NCI-H128 (cell line): ENCODE results near the gene DDO.

Source experiments
- DNase-seq: peaks from one replicate; lab custom pipeline; 2025; ENCODE audit not compliant: unreplicated experiment; lab: John Stamatoyannopoulos, UW

The DDO gene

GRCh38 chr6:110421749-110422443 is 6.5 kb upstream of the DDO start:
- no peak for DNase-seq

GRCh38 chr6:110419028-110419739 is 3.8 kb upstream of the DDO start:
- DNase-seq: no peak

- no peak for DNase-seq
These were observed 3.2 kb upstream of the DDO start for GRCh38 chr6:110418594-110418993.

GRCh38 chr6:110414669-110415068 is 706 bp downstream of the DDO start:
- no peak for DNase-seq

DNA sequence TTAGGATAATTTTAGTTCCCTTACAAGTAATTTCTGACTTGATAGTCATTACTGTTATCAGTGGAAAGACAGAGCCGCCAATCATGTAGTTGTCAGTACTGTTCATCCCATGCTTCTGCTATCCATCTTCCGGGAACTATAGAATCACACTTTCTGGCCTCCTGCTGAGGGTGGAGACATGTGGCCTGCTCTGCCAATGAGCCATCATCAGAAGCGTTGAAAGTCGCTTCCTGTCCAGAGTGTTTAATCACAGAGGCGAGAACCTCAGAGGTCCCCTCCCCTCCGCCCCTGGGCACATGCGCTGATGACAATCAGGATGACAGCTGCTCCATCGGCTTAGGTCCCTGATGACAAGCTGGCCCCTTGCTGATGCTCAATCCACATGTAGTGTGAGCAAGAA is 3.0 kb downstream of the DDO start:
- no peak for DNase-seq

DNA sequence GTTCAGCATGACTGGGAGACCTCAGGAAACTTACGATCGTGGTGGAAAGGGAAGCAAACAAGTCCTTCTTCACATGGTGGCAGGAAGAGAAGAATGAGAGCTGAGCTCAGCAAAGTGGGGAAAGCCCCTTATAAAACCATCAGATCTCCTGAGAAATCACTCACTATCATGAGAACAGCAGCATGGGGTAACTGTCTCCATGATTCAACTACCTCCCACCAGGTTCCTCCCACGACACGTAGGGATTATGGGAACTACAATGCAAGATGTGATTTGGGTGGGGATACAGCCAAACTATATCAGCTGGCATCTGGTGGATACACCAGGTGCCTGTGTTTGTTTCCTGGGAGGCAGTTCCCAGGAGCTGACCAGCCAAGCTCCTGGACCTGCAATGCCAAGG is 4.9 kb downstream of the DDO start:
- no peak for DNase-seq

DNA sequence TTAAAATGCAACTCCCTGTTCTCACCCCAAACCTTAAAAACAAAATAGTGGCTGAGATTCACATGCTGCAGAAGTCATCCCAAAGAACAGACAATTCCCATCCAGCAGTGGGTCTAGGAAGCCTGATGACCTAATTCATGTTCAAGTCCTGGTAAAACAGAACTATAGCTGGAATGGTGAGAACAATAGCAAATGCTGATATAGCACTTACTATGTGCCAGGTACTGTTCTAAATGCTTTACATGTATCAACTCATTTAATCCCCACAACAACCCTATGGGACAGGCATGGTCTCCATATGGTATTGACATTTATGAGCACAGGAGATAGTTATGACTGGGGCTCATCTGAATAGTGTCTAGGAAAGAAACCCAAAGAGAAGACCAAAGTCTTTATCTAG is 5.6 kb downstream of the DDO start:
- no peak for DNase-seq

DNA sequence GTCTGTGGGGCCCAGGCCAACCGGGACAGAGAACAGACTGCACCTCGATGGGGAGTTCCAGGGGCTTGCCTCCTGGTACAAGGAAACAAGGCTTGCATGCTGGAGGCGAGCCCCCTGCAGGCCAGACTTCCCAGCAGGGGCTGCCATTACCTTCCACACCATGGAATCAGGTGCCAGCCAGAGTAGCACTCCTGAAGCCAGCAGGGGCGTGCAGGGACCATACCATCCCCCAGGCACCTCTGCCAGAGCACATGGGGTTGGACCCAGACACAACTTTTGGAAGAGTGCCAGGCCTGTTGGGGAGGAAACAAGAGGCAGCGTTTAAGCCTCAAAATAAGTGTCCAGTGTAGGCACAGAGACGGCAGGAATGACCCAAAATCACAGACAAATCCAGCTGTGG is 6.5 kb downstream of the DDO start:
- no peak for DNase-seq

DNA sequence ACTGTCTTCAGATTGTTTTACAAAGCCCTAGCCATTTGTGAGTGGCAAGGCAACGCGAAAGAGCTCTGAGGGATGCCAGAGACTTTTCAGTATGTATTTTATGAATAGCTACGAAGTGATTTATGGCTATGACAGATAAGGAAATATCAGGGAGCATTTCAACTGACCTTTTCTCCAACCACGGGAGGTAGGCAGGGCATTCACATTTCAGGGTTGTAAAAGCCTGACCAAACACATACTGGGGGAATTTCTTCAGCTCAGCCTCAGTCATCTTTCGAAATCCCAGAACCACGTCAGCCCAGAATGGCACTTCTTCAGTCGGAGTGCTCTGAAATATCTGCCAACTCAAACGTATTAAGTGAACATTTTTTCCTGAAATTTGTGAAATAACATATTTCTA is 10.8 kb downstream of the DDO start:
- no peak for DNase-seq

GRCh38 chr6:110401585-110402176 is 13.7 kb downstream of the DDO start:
- no peak for DNase-seq

DNA sequence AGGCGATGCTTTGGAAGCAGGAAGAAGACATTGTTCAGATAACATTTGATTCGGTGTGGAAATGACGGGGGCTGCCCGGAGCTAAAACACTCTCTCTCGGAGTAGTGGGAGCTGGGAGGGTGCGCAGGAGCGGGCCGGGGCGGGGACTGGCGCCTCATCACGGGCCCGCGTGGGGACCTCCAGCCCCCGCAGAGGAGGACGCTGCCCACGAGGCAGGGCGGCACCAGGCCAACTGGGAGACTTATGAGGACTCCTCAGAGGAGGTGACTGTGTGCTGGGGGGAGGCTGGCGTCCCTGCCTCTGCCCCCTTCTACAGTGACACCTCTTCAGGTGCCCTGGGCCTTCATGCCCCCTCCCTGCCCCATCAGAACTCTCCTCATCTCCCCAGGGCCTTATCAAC is 15.2 kb downstream of the DDO start:
- DNase-seq: no peak

DNA sequence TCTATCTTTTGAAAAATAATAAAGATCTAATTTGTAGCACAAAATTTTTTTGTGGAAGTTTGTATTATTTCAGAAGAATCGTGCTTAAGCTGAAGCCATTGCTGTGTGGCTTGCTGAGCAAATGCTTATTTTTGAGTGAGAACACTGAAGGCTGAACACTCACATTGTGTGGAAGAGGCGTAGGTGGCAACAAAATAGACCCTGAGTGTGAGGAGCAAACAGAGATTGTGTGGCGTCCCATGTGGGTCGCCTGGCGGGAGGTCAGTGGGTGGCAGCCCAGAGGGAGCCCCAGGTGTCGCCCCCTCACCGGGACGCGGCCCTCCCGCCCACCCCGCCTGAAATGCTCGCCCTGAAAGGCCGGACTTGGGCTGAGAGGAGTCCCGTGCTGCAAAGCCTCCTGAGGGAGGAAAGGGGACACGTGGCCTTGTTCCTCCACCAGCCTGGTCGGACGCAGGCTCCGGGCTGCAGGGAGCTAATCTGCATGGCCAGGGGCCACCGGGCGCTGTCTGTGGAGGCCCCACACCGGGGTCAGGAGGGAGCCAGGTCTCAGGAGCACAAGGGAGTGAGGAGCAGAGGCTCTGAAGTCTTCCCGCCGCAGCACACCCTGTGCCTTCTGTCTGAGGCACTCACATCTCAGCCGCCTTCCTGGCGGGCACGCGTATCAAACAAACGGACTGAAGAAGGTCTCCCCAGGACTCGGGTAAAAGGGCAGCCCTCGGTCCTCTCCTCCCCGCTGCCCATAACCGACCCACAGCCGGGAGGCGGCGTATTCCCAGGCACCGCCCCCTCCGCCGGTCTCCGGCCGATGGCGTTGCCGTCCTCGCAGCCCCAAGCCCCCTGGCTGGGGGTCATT is 15.9 kb downstream of the DDO start:
- no peak for DNase-seq

DNA sequence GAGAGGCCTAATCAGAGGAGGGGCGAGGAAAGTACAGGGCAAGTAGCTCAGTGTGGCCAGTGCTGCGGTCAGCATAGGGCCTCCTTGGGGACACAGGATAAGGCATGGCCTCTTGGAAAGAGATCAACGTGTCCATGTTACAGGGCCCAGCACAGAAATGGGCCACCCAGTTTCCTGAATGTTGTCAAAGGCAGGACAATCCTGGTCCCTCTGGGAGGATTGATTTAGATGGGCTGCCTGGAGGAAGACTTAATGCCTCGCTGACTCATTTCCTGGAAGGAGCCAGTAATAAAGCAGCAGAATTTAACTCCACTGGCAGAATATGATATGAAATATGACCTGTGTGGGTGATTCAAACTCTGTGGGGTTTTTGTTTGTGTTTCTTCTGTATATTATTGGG is 16.6 kb downstream of the DDO start:
- DNase-seq: no peak

GRCh38 chr6:110395221-110395620 is 20.2 kb downstream of the DDO start:
- no peak for DNase-seq

DNA sequence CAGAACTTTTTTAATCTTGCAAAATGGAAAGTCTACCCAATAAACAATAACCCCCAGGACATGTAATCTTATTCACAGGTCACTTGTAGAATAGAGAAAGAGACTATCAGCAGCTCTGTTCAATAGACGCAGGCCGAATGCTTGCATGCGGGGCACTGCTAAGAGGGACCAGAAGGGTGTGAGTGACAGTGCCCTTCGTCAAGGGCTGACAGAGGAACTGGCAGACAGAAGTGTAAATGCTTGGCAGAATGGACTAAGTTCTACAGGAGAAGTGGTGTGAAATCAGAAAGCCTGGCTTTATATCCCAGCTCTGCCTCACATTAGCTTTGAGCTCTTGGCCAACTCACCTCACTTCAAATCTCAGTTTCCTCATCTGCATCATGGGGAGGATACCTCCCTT is 21.0 kb downstream of the DDO start:
- no peak for DNase-seq

- DNase-seq: no peak
These were observed 22.6 kb downstream of the DDO start for GRCh38 chr6:110392727-110393126.

DNA sequence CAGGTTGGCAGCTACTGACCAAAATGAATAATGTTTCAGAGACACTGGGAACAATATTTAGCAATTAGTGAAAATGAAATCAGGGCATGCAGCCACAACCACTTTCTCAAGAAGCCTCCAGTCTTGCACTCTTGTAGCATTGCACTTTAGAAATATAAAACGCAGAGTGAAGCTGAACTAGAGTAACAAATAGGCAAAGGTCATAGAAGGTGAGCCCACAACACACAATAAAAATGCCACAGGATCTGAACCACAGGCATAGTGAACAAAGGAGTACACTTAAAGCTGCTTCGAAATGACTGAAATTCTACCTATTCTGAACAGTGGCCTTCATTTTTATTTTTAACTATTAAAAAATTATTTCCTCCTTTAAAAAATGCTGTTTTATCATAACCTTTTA is 25.0 kb downstream of the DDO start:
- DNase-seq: no peak

GRCh38 chr6:110389689-110390382 is 25.5 kb downstream of the DDO start:
- no peak for DNase-seq

DNA sequence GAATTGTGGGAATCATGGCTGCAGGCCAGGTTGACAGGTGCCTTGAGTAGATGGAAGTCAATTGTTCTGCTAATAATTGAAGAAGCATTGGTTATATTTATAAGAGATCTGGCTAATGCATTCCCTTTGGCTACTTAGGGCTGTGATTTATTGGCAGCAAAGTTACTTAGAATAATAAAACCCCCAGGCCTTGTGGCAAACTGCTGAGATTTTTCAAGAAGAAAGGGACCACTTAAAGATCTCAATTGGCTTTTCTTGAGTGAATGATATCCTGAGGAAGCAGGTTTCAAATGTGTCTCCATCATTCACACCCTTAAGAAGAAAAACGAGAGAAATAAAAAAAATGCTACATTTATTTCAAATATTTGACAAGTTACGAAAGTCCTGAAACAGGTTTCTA is 27.4 kb downstream of the DDO start:
- no peak for DNase-seq

- DNase-seq: no peak
These were observed 29.9 kb downstream of the DDO start for GRCh38 chr6:110385458-110385863.

- no peak for DNase-seq
These were observed 36.8 kb downstream of the DDO start for GRCh38 chr6:110378552-110378951.
